Measurements from ENCODE around the gene B3GNT8. TPM values are rescaled to one million over a fixed set of nuclear protein-coding genes. Genes with fewer than 3 reads are reported as not detected.

The B3GNT8 gene
- total RNA-seq, 1 experiment from 2014 or later, result 3.7 TPM

- no peaks in the 10 kb centered on the region for H3K9me3 ChIP-seq
- peaks cover 6% of the 10 kb centered on the region for H3K4me1 Mint-ChIP-seq (ENCODE audit: low read depth, unreplicated experiment)
- TF ChIP-seq, protein P1, sequence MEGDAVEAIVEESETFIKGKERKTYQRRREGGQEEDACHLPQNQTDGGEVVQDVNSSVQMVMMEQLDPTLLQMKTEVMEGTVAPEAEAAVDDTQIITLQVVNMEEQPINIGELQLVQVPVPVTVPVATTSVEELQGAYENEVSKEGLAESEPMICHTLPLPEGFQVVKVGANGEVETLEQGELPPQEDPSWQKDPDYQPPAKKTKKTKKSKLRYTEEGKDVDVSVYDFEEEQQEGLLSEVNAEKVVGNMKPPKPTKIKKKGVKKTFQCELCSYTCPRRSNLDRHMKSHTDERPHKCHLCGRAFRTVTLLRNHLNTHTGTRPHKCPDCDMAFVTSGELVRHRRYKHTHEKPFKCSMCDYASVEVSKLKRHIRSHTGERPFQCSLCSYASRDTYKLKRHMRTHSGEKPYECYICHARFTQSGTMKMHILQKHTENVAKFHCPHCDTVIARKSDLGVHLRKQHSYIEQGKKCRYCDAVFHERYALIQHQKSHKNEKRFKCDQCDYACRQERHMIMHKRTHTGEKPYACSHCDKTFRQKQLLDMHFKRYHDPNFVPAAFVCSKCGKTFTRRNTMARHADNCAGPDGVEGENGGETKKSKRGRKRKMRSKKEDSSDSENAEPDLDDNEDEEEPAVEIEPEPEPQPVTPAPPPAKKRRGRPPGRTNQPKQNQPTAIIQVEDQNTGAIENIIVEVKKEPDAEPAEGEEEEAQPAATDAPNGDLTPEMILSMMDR (IDR thresholded peaks at IDR 0.05; ENCODE audit: insufficient read depth in 1 of 2, low read depth in 1 of 2, low read length in 1 of 2, severe bottlenecking in 1 of 2, unreplicated experiment in 1 of 2), result peak; percentile 20 to 58
- ChIA-PET POLR2A (interaction anchor here (0.5 to 1.5 kb wide), 20 partner anchors 9 to 840 kb away, joined by 3 to 34 read pairs (median 4); partner anchors contain the start of genes B3GNT8, B9D2 and BCKDHA), CTCF (interaction anchor here (0.6 to 2.1 kb wide), 15 partner anchors 9 to 1019 kb away, joined by 3 to 22 read pairs (median 4); partner anchors contain the start of gene B3GNT8)
- BruUV-seq (replicated peaks), result TSS peak; percentile 95
- intact Hi-C loops (cut with micrococcal nuclease; ENCODE audit: unreplicated experiment), result loop anchor here (2.0 kb wide), 1 partner anchor 75 kb away; the partner anchor contains the start of gene B9D2
- peaks cover 1% of the 10 kb centered on the region; the same call in 1 of the 2 replicates for H3K36me3 ChIP-seq (ENCODE audit: control insufficient read depth, insufficient read depth, low read length)
- peaks cover 8% of the 10 kb centered on the region for H3K27me3 Mint-ChIP-seq (ENCODE audit: insufficient read depth, unreplicated experiment)
- no peaks in the 10 kb centered on the region for H3K27me3 ChIP-seq (replicated peaks; ENCODE audit: control insufficient read depth, insufficient read depth, low read length)
- H3K36me3 Mint-ChIP-seq (ENCODE audit: insufficient read depth, unreplicated experiment), result peaks cover 14% of the 10 kb centered on the region
- H3K27ac Mint-ChIP-seq (ENCODE audit: unreplicated experiment), result no peak within 1 kb of the TSS
- no peaks in the 10 kb centered on the region for H3K4me1 ChIP-seq
- H3K9me3 Mint-ChIP-seq (ENCODE audit: unreplicated experiment), result no peaks in the 10 kb centered on the region
- no peak within 1 kb of the TSS for H3K4me3 Mint-ChIP-seq (ENCODE audit: unreplicated experiment)
- peak within 1 kb of the TSS; percentile 96 for H3K4me3 ChIP-seq (ENCODE audit: low read depth, low read length)
- DNase-seq, result peak; percentile 95 to 98
Measured at GRCh38 chr19:41439441-41440222, 12.5 kb upstream of the B3GNT8 start, which contains the start of gene DMAC2. Gene DMAC2 (minus strand): TSS chr19:41439912. CDS start chr19:41439899, 13 bp downstream.

DNA sequence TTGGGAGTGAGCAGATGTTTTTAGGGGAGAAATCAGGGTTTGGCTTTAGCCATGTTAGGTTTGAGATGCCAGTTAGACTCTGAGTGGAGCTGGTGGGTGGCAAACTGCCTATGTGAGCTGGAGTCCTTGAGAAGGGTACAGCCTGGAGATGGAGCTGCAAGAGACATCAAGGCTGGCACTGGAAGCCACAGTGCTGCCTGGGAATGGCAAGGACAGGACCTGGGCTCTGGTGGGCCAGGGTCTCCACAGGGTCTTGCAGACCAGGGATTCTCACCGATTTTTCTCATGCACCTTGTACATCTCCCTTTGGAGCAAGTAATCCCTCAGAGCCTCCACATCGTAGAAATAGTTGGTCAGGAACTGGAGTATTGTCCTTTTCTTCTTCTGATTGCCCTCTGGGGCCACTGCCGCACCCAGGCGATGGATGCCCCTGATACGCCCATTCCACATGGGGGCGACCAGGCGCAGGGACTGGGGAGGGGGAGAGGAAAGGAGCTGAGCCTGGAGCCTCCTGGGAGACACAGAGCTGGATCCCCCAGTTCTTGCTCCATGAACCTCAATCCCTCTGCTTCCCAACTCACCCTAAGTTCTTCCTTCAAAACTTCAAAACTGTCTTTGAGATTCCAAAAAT is 10.9 kb upstream of the B3GNT8 start:
- Histone ChIP-seq H3K4me3 (ENCODE audit: low read depth, low read length) (no peak overlapping the region), H3K27me3 (replicated peaks; ENCODE audit: control insufficient read depth, insufficient read depth, low read length) (no peaks in the 10 kb centered on the region), H3K9me3 (no peaks in the 10 kb centered on the region), H3K36me3 (ENCODE audit: control insufficient read depth, insufficient read depth, low read length) (peaks cover 1% of the 10 kb centered on the region), H3K4me1 (no peaks in the 10 kb centered on the region)
- Mint-ChIP-seq H3K4me3 (ENCODE audit: unreplicated experiment) (peak overlapping the region; percentile 59), H3K36me3 (ENCODE audit: insufficient read depth, unreplicated experiment) (peaks cover 14% of the 10 kb centered on the region), H3K27me3 (ENCODE audit: insufficient read depth, unreplicated experiment) (no peaks in the 10 kb centered on the region), H3K4me1 (ENCODE audit: low read depth, unreplicated experiment) (peaks cover 6% of the 10 kb centered on the region), H3K27ac (ENCODE audit: unreplicated experiment) (no peak overlapping the region), H3K9me3 (ENCODE audit: unreplicated experiment) (no peaks in the 10 kb centered on the region)
- CTCF ChIA-PET, result no interaction called here
- peak in 1 of 2 experiments; percentile 22 for DNase-seq
- TF ChIP-seq, protein P1 (IDR thresholded peaks at IDR 0.05; ENCODE audit: insufficient read depth in 1 of 2, low read depth in 1 of 2, low read length in 1 of 2, severe bottlenecking in 1 of 2, unreplicated experiment in 1 of 2), result no peak
- BruUV-seq (replicated peaks), result no TSS peak
- POLR2A ChIA-PET, result interaction anchor here (0.5 kb wide), 1 partner anchor 76 kb away, joined by 4 read pairs; no protein-coding TSS in a partner anchor
- intact Hi-C loops (cut with micrococcal nuclease; ENCODE audit: unreplicated experiment), result loop anchor here (2.0 kb wide), 1 partner anchor 73 kb away; the partner anchor contains the start of gene B9D2

GRCh38 chr19:41436674-41436951 is 9.4 kb upstream of the B3GNT8 start:
- Histone ChIP-seq H3K36me3 (ENCODE audit: control insufficient read depth, insufficient read depth, low read length) (peaks cover 1% of the 10 kb centered on the region), H3K27me3 (replicated peaks; ENCODE audit: control insufficient read depth, insufficient read depth, low read length) (no peaks in the 10 kb centered on the region), H3K4me1 (no peaks in the 10 kb centered on the region), H3K4me3 (ENCODE audit: low read depth, low read length) (no peak overlapping the region), H3K9me3 (no peaks in the 10 kb centered on the region)
- H3K9me3 Mint-ChIP-seq (ENCODE audit: unreplicated experiment), result no peaks in the 10 kb centered on the region
- H3K4me3 Mint-ChIP-seq (ENCODE audit: unreplicated experiment), result no peak overlapping the region
- H3K27me3 Mint-ChIP-seq (ENCODE audit: insufficient read depth, unreplicated experiment), result no peaks in the 10 kb centered on the region
- intact Hi-C loops (cut with micrococcal nuclease; ENCODE audit: unreplicated experiment), result no loop called here
- TF ChIP-seq, protein P1 (IDR thresholded peaks at IDR 0.05; ENCODE audit: insufficient read depth in 1 of 2, low read depth in 1 of 2, low read length in 1 of 2, severe bottlenecking in 1 of 2, unreplicated experiment in 1 of 2), result no peak
- no TSS peak for BruUV-seq (replicated peaks)
- H3K27ac Mint-ChIP-seq (ENCODE audit: unreplicated experiment), result no peak overlapping the region
- ChIA-PET POLR2A (no interaction called here), CTCF (interaction anchor here (1.1 kb wide), 1 partner anchor 16 kb away, joined by 6 read pairs; no protein-coding TSS in a partner anchor)
- H3K4me1 Mint-ChIP-seq (ENCODE audit: low read depth, unreplicated experiment), result peaks cover 6% of the 10 kb centered on the region
- peaks cover 16% of the 10 kb centered on the region for H3K36me3 Mint-ChIP-seq (ENCODE audit: insufficient read depth, unreplicated experiment)
- DNase-seq, result no peak

Measured in Caco-2 (cell line).